COLO668 (cell line): ENCODE data around the gene ATP11C.
A peak's percentile ranks its signal among the peaks of the same experiment; 100 is the strongest.
"Not testable (repeated sequence)": the region's sequence is repeated elsewhere in the genome, so short reads cannot be mapped to it uniquely, and the experiment has no call there.

Experiments used
- DNase-seq: peaks from one replicate; lab custom pipeline; 2025; ENCODE audit not compliant: unreplicated experiment; lab: John Stamatoyannopoulos, UW

Gene ATP11C

GRCh38 chrX:139864640-139865039 lies 68.2 kb downstream of the ATP11C start:
- DNase-seq, result no peak

GRCh38 chrX:139862208-139862607 lies 70.6 kb downstream of the ATP11C start:
- no peak for DNase-seq

GRCh38 chrX:139856826-139857225 lies 76.0 kb downstream of the ATP11C start:
- DNase-seq, result not testable (repeated sequence)

- no peak for DNase-seq
Observed at GRCh38 chrX:139851730-139852129, 81.1 kb downstream of the ATP11C start.

GRCh38 chrX:139850968-139851367 lies 81.9 kb downstream of the ATP11C start:
- DNase-seq, result no peak

GRCh38 chrX:139844884-139845283 lies 88.0 kb downstream of the ATP11C start:
- DNase-seq, result no peak

GRCh38 chrX:139844163-139844562 lies 88.7 kb downstream of the ATP11C start:
- DNase-seq, result peak; percentile 16

- DNase-seq, result no peak
Observed at GRCh38 chrX:139842326-139843185, 90.3 kb downstream of the ATP11C start.

GRCh38 chrX:139836335-139836734 lies 96.5 kb downstream of the ATP11C start:
- not testable (repeated sequence) for DNase-seq

- no peak for DNase-seq
Observed at GRCh38 chrX:139834879-139835278, 98.0 kb downstream of the ATP11C start.

GRCh38 chrX:139832718-139833309 lies 100.0 kb downstream of the ATP11C start:
- DNase-seq, result no peak

GRCh38 chrX:139831675-139832456 lies 101.0 kb downstream of the ATP11C start:
- DNase-seq, result no peak

- DNase-seq, result no peak
Observed at GRCh38 chrX:139831017-139831416, 101.8 kb downstream of the ATP11C start.

- DNase-seq, result no peak
Observed at GRCh38 chrX:139828830-139829229, 104.0 kb downstream of the ATP11C start.

- no peak for DNase-seq
Observed at GRCh38 chrX:139828033-139828432, 104.8 kb downstream of the ATP11C start.

GRCh38 chrX:139826065-139827044 lies 106.5 kb downstream of the ATP11C start:
- DNase-seq, result no peak

GRCh38 chrX:139825618-139826017 lies 107.2 kb downstream of the ATP11C start:
- no peak for DNase-seq

GRCh38 chrX:139823806-139824205 lies 109.0 kb downstream of the ATP11C start:
- no peak for DNase-seq

GRCh38 chrX:139820358-139820984 lies 112.4 kb downstream of the ATP11C start:
- no peak for DNase-seq

GRCh38 chrX:139816204-139816603 lies 116.6 kb downstream of the ATP11C start:
- no peak for DNase-seq
